ENCODE data around the gene OR9I1. TPM values are rescaled to one million over a fixed set of nuclear protein-coding genes. Genes with fewer than 3 reads are reported as not detected.

Gene OR9I1, protein sequence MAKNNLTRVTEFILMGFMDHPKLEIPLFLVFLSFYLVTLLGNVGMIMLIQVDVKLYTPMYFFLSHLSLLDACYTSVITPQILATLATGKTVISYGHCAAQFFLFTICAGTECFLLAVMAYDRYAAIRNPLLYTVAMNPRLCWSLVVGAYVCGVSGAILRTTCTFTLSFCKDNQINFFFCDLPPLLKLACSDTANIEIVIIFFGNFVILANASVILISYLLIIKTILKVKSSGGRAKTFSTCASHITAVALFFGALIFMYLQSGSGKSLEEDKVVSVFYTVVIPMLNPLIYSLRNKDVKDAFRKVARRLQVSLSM
- total RNA-seq (not detected), polyA plus RNA-seq (not detected)
- long read RNA-seq, donor 1: 0 reads
- long read RNA-seq, donor 2: 0 reads

DNA sequence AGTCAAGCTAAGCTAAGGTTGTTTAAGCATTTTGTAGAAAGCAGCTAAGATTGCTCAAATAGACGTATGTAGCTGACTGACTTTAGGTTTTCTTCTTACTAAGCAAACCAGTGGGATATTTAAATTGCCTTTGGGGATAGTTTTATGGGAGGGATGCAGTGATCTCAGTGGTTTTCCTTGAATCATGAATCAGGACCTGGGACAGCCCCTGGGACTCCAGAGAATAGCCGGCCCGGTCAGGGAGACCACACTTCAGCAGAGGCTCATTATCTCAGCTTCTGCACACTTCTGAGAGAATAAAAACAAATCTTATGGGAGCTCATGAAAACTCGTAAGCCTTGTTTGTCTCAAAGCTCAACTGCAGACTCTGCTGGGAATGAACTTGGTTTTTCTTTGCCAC, at the start of gene OR9I1:
Gene OR9I1, minus strand, starts transcription at position 62 of the 400 bp plus-strand sequence. CDS start 6,086 bp downstream, outside the sequence.
- Histone ChIP-seq H3K36me3 (no peaks in the 10 kb centered on the region), H3K27ac (no peak within 1 kb of the TSS), H3K4me3 (no peak within 1 kb of the TSS), H3K4me1 (no peaks in the 10 kb centered on the region), H3K27me3 (replicated peaks in 1 of 7) (peaks cover 0 to 10% (median 0%) of the 10 kb centered on the region in 7 donors), H3K9me3 (no peaks in the 10 kb centered on the region)
- intact Hi-C loops (cut with DNase I; ENCODE audit: low total_unique reads): no loop called here
- WGBS, 5 donors: 50 to 66% (median 53%) methylated on average over 4 of the region's 4 CpGs
- TF ChIP-seq POLR2AphosphoS5 (IDR thresholded peaks at IDR 0.05) (no peak), POLR2A (IDR thresholded peaks at IDR 0.05) (no peak)
- TF ChIP-seq, protein P1, sequence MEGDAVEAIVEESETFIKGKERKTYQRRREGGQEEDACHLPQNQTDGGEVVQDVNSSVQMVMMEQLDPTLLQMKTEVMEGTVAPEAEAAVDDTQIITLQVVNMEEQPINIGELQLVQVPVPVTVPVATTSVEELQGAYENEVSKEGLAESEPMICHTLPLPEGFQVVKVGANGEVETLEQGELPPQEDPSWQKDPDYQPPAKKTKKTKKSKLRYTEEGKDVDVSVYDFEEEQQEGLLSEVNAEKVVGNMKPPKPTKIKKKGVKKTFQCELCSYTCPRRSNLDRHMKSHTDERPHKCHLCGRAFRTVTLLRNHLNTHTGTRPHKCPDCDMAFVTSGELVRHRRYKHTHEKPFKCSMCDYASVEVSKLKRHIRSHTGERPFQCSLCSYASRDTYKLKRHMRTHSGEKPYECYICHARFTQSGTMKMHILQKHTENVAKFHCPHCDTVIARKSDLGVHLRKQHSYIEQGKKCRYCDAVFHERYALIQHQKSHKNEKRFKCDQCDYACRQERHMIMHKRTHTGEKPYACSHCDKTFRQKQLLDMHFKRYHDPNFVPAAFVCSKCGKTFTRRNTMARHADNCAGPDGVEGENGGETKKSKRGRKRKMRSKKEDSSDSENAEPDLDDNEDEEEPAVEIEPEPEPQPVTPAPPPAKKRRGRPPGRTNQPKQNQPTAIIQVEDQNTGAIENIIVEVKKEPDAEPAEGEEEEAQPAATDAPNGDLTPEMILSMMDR (IDR thresholded peaks at IDR 0.05 in 8 of 11, conservative IDR thresholded peaks at IDR 0.05 in 3 of 11): no peak
- DNase-seq: no peak

DNA sequence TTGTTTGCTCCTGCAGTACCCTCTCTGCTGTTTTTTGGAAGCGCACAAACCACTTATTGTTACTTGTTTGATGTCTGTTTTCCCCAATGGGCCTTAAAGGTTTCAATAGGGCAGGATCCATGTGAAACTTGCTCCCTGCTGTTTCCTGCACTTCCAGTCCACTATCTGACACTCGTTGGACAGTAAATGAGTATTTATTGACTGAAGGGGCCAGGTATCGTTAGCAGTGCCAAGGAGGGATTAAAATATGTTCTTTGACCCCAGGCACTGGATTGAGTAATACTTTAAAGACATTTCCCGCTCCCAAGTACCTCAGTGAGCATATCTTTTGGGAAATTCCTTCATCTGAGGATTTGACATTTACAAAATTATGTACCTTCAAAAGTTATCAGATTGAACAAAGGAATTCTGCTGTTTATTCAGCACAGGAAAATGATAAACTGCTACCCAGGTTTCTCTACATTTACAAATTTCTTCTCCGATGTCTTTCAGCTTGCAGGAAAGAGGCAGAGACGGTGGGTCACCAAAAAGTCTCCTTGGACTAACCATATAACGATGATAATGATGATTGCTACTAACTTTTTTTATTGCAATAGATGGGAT, 40.3 kb upstream of the OR9I1 start:
- peaks cover 0 to 4% (median 0%) of the 10 kb centered on the region in 7 donors for H3K27me3 ChIP-seq (replicated peaks in 1 of 7)
- intact Hi-C loops (cut with DNase I; ENCODE audit: low total_unique reads): no loop called here
- H3K4me3 ChIP-seq: no peak overlapping the region
- H3K36me3 ChIP-seq: no peaks in the 10 kb centered on the region
- WGBS, 5 donors: 69 to 78% (median 73%) methylated on average over 7 of the region's 7 CpGs
- no peak overlapping the region for H3K27ac ChIP-seq
- TF ChIP-seq, protein P1 (IDR thresholded peaks at IDR 0.05 in 8 of 11, conservative IDR thresholded peaks at IDR 0.05 in 3 of 11): no peak
- no peak for TF ChIP-seq POLR2AphosphoS5 (IDR thresholded peaks at IDR 0.05)
- no peak for TF ChIP-seq POLR2A (IDR thresholded peaks at IDR 0.05)
- no peaks in the 10 kb centered on the region for H3K9me3 ChIP-seq
- no peak for DNase-seq
- no peaks in the 10 kb centered on the region for H3K4me1 ChIP-seq

DNA sequence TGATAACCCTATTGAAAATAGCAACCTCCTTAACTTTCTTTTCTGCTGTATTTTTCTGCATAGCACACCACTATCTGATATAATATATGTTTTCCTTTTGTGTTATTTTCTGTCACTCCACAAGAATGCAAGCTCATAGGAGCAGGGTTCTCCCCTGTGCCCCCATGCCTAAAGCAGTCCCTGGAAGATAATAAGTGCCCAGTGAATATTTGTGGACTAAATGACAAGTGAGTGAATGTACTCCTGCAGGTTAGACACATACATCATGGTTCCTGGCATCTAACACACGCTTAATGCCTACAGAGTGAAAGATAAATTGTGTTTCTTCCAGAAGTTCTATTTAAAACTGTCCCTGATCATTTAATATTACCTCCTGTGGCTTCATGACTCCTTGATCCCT, 39.7 kb upstream of the OR9I1 start:
- no peaks in the 10 kb centered on the region for H3K4me1 ChIP-seq
- TF ChIP-seq POLR2AphosphoS5 (IDR thresholded peaks at IDR 0.05): no peak
- TF ChIP-seq, protein P1 (IDR thresholded peaks at IDR 0.05 in 8 of 11, conservative IDR thresholded peaks at IDR 0.05 in 3 of 11): no peak
- no peak for TF ChIP-seq POLR2A (IDR thresholded peaks at IDR 0.05)
- DNase-seq: no peak
- peaks cover 0 to 4% (median 0%) of the 10 kb centered on the region in 7 donors for H3K27me3 ChIP-seq (replicated peaks in 1 of 7)
- WGBS, 5 donors: 52 to 76% (median 70%) methylated on average over 1 of the region's 1 CpG
- H3K27ac ChIP-seq: no peak overlapping the region
- no peaks in the 10 kb centered on the region for H3K9me3 ChIP-seq
- intact Hi-C loops (cut with DNase I; ENCODE audit: low total_unique reads): no loop called here
- H3K4me3 ChIP-seq: no peak overlapping the region
- no peaks in the 10 kb centered on the region for H3K36me3 ChIP-seq

DNA sequence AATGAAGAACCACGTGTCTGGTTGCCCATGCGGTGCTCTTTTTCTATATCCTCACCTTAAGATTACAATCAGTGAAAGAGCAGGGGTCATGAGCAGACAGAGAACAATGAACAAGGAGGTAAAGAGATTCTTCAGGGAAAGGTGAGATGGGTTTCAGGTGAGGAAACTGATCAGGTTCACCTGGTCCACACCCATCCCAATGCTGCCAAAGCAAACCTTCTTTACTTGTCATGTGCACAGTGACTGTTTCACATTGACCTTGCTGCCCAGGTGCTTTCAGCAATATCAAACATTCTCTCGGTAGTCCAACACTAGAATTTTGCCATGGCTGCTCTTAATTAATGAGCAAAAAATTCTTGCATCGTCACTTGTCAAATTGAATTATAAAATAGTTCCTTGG, 39.1 kb upstream of the OR9I1 start:
- no peaks in the 10 kb centered on the region for H3K9me3 ChIP-seq
- no peak overlapping the region for H3K4me3 ChIP-seq
- TF ChIP-seq, protein P1 (IDR thresholded peaks at IDR 0.05 in 8 of 11, conservative IDR thresholded peaks at IDR 0.05 in 3 of 11): no peak
- no peak for TF ChIP-seq POLR2AphosphoS5 (IDR thresholded peaks at IDR 0.05)
- TF ChIP-seq POLR2A (IDR thresholded peaks at IDR 0.05): no peak
- H3K36me3 ChIP-seq: no peaks in the 10 kb centered on the region
- no peaks in the 10 kb centered on the region for H3K4me1 ChIP-seq
- DNase-seq: no peak
- intact Hi-C loops (cut with DNase I; ENCODE audit: low total_unique reads): no loop called here
- peaks cover 0 to 4% (median 0%) of the 10 kb centered on the region in 7 donors for H3K27me3 ChIP-seq (replicated peaks in 1 of 7)
- 82 to 92% (median 85%) methylated on average over 4 of the region's 4 CpGs for WGBS, 5 donors
- no peak overlapping the region for H3K27ac ChIP-seq

All from spleen (tissue), 13 donors.